Fibroblast of lung (primary cell): ENCODE results near the gene METTL25B. TPM values are rescaled to one million over a fixed set of nuclear protein-coding genes. Genes with fewer than 3 reads are reported as not detected.

ENCODE experiments used
- DNase-seq, 2 donors: peaks; one replicate each; pipeline versions ENCODE4 v3.0.0 to v3.0.0-alpha.2; 2010; ENCODE audit warnings: low read depth in 2 of 2
- H2AFZ ChIP-seq: 2 replicates; pipeline ENCODE4 v1.5.1; 2012; ENCODE audit warnings: low read length, control low read depth, inconsistent platforms
- H3K27ac ChIP-seq: 2 replicates; pipeline ENCODE4 v1.5.1; 2011; ENCODE audit warnings: low read length, control low read depth; ENCODE audit not compliant: insufficient read depth
- H3K27me3 ChIP-seq: 2 replicates; pipeline ENCODE4 v1.5.1; 2011; ENCODE audit warnings: mild to moderate bottlenecking, low read length; ENCODE audit not compliant: control insufficient read depth, insufficient read depth
- H3K36me3 ChIP-seq: 2 replicates; pipeline ENCODE4 v1.5.1; 2011; ENCODE audit warnings: low read length; ENCODE audit not compliant: control insufficient read depth, insufficient read depth
- H3K4me1 ChIP-seq: 2 replicates; pipeline ENCODE4 v1.5.1; 2011; ENCODE audit warnings: low read length; ENCODE audit not compliant: control insufficient read depth, insufficient read depth; ENCODE audit errors: extremely low read depth
- H3K4me2 ChIP-seq: 2 replicates; pipeline ENCODE4 v1.5.1; 2011; ENCODE audit warnings: low read length, control low read depth; ENCODE audit not compliant: insufficient read depth; ENCODE audit errors: extremely low read depth
- H3K4me3 ChIP-seq, 4 experiments: fragments of 200-600 bp in 1 of 4; sonication (generic) in 1 of 4; replicated peaks in 1 of 4; 2 replicates each; pipeline ENCODE4 v1.5.1; 2011 to 2016; ENCODE audit warnings: low read length in 4 of 4, low read depth in 3 of 4, mild to moderate bottlenecking in 3 of 4, control low read depth in 2 of 4, inconsistent platforms in 1 of 4, mixed read lengths in 1 of 4; ENCODE audit not compliant: insufficient read depth in 1 of 4; ENCODE audit errors: control extremely low read depth in 1 of 4
- H3K79me2 ChIP-seq: 2 replicates; pipeline ENCODE4 v1.5.1; 2012; ENCODE audit warnings: mild to moderate bottlenecking, low read length, inconsistent platforms; ENCODE audit not compliant: control insufficient read depth, insufficient read depth
- H3K9ac ChIP-seq: 2 replicates; pipeline ENCODE4 v1.5.1; 2011; ENCODE audit warnings: mild to moderate bottlenecking, low read length, control low read depth; ENCODE audit not compliant: insufficient read depth
- H3K9me3 ChIP-seq: 2 replicates; pipeline ENCODE4 v1.5.1; 2012; ENCODE audit warnings: low read depth, low read length; ENCODE audit not compliant: control insufficient read depth, insufficient read depth
- H4K20me1 ChIP-seq: 2 replicates; pipeline ENCODE4 v1.5.1; 2011; ENCODE audit warnings: low read length; ENCODE audit not compliant: control insufficient read depth, insufficient read depth; ENCODE audit errors: extremely low read depth
- CTCF ChIP-seq, 2 donors: IDR thresholded peaks in 1 of 2; conservative IDR thresholded peaks in 1 of 2; 1 replicate in 1 of 2; 2 replicates in 1 of 2; pipeline ENCODE4 v1.5.1; 2011 to 2012; ENCODE audit warnings: low read length in 2 of 2, control low read depth in 1 of 2, inconsistent platforms in 1 of 2, low read depth in 1 of 2, mild to moderate bottlenecking in 1 of 2
- EZH2 ChIP-seq: IDR thresholded peaks from 2 replicates; pipeline ENCODE4 v1.5.1; 2012; ENCODE audit warnings: low read length, control low read depth, mild to moderate bottlenecking; ENCODE audit errors: missing control alignments
- polyA plus RNA-seq, 2 donors: library from polyadenylated mRNA; depleted of rRNA in 1 of 2; stranded (reverse) in 1 of 2; unstranded in 1 of 2; fragments of >200 nt; gene quantifications; 2 replicates each; pipeline ENCODE4 v1.2.1, GENCODE V29; 2011 to 2012; ENCODE audit warnings: missing spikeins in 1 of 2
- total RNA-seq: library from RNA; depleted of rRNA; stranded (reverse); fragments of >200 nt; gene quantifications from 2 replicates; pipeline ENCODE4 v1.2.1, GENCODE V29; 2014

Gene METTL25B
- total and polyA plus RNA-seq, 2 donors (not counting 1 experiment from before 2014, with no cell fraction given), result 5.5 to 17.3 TPM

GRCh38 chr1:156727492-156727891 lies 777 bp upstream of the METTL25B start:
- Histone ChIP-seq H3K4me1 (peaks cover 24% of the 10 kb centered on the region), H3K9me3 (no peaks in the 10 kb centered on the region), H3K9ac (peak overlapping the region; percentile 99), H2AFZ (no peak overlapping the region), H3K4me3 (peak overlapping the region; percentile 84 to 100 (median 94)), H3K27me3 (no peaks in the 10 kb centered on the region), H3K4me2 (peak overlapping the region; percentile 97), H4K20me1 (no peaks in the 10 kb centered on the region), H3K36me3 (peaks cover 15% of the 10 kb centered on the region), H3K27ac (peak overlapping the region; percentile 100), H3K79me2 (peaks cover 57% of the 10 kb centered on the region)
- no peak for TF ChIP-seq CTCF (conservative IDR thresholded peaks at IDR 0.05 in 1 of 2, IDR thresholded peaks at IDR 0.05 in 1 of 2; ENCODE audit: low read depth in 1 of 2, low read length in 2 of 2)
- no peak for TF ChIP-seq EZH2
- DNase-seq, result no peak

DNA sequence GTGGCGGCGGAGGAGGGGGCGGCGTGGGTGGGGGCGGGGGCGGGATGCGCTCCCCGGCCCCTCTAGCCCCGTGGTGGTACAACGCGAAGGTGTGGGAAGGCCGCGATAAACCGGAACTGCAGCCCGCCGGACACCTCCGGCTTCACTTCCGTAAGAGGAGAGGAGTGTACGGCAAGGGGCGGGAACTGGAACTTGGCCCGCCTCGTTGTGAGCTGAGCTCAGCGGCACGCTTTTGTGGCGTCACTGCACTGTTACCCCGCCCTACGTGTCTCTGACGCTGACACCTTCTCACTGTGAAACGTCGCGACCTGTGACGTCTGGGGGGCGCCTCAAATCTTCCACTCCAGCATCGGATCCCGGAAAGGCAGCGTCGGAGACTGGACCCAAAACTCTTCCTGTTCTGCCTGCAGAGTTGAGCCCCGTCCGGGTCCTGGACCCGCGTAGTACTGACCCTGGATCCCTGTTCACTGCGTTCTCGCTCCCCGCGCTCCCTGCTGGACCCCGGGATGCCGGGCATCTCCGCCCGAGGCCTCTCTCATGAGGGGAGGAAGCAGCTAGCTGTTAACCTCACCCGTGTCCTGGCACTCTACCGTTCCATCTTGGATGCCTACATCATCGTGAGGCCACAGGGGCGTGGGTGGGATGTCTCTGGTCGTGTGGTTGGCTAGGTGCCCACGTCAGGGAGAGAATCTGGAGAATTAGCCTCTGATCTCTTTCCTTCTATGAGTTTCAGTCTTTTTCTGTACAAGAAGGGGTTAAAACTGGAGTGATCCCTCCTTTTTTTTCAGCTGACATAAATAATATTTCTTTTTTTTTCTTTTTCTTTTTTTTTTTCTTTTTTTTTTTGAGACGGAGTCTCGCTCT lies 562 bp downstream of the METTL25B start, which contains the start of gene ISG20L2:
Gene ISG20L2 (minus strand): TSS at position 168 of the 864 bp plus-strand sequence. CDS start 1,114 bp downstream, outside the sequence.
- no peak for TF ChIP-seq CTCF (conservative IDR thresholded peaks at IDR 0.05 in 1 of 2, IDR thresholded peaks at IDR 0.05 in 1 of 2; ENCODE audit: low read depth in 1 of 2, low read length in 2 of 2)
- no peak for TF ChIP-seq EZH2
- H4K20me1 ChIP-seq, result no peaks in the 10 kb centered on the region
- peaks cover 24% of the 10 kb centered on the region for H3K4me1 ChIP-seq
- H3K79me2 ChIP-seq, result peaks cover 49% of the 10 kb centered on the region
- peak within 1 kb of the TSS; percentile 100 for H3K27ac ChIP-seq
- no peaks in the 10 kb centered on the region for H3K9me3 ChIP-seq
- peaks cover 7% of the 10 kb centered on the region for H3K36me3 ChIP-seq
- peak within 1 kb of the TSS; percentile 86 for H2AFZ ChIP-seq
- DNase-seq, result peak; percentile 99
- H3K4me2 ChIP-seq, result peak within 1 kb of the TSS; percentile 97
- no peaks in the 10 kb centered on the region for H3K27me3 ChIP-seq
- peak within 1 kb of the TSS; percentile 99 for H3K9ac ChIP-seq
- H3K4me3 ChIP-seq, result peak within 1 kb of the TSS; percentile 84 to 100 (median 94)

- no peaks in the 10 kb centered on the region for H4K20me1 ChIP-seq
- H3K36me3 ChIP-seq, result peaks cover 10% of the 10 kb centered on the region
- no peak overlapping the region for H3K9ac ChIP-seq
- no peak for TF ChIP-seq EZH2
- H3K79me2 ChIP-seq, result peaks cover 4% of the 10 kb centered on the region
- H3K27ac ChIP-seq, result no peak overlapping the region
- H3K9me3 ChIP-seq, result no peaks in the 10 kb centered on the region
- H3K4me3 ChIP-seq, result no peak overlapping the region
- no peak overlapping the region for H3K4me2 ChIP-seq
- peaks cover 2% of the 10 kb centered on the region for H3K4me1 ChIP-seq
- no peak overlapping the region for H2AFZ ChIP-seq
- no peak for DNase-seq
- H3K27me3 ChIP-seq, result no peaks in the 10 kb centered on the region
Observed at GRCh38 chr1:156733989-156734584, 5.8 kb downstream of the METTL25B start.
